HCT116 (cell line): ENCODE results near the gene TMEM178B.

ENCODE experiments used
- EZH2 ChIP-seq: fragments of 200-600 bp; sonication (generic); IDR thresholded peaks from 2 replicates; pipeline ENCODE4 v1.6.1; 2017; ENCODE audit warnings: antibody characterized with exemption, mixed run types
- JUND ChIP-seq: IDR thresholded peaks from 2 replicates; pipeline ENCODE4 v1.6.1; 2012
- POLR2A ChIP-seq: IDR thresholded peaks from 2 replicates; pipeline ENCODE4 v1.7.0; 2011; ENCODE audit warnings: borderline replicate concordance; ENCODE audit not compliant: insufficient read depth, insufficient read length; ENCODE audit errors: extremely low read depth
- RAD21 ChIP-seq: IDR thresholded peaks from 2 replicates; pipeline ENCODE4 v1.6.1; 2012; ENCODE audit warnings: low read depth, mild to moderate bottlenecking
- SP1 ChIP-seq: IDR thresholded peaks from 2 replicates; pipeline ENCODE4 v1.6.1; 2012; ENCODE audit warnings: low read depth
- YY1 ChIP-seq: IDR thresholded peaks from 2 replicates; pipeline ENCODE4 v1.6.1; 2011; ENCODE audit warnings: low read length, low read depth, moderate library complexity, mild to moderate bottlenecking; ENCODE audit not compliant: insufficient replicate concordance; ENCODE audit errors: extremely low read depth
- ZFX ChIP-seq: fragments of 450-650 bp; IDR thresholded peaks from 2 replicates; pipeline ENCODE4 v1.6.1; 2017
- TF ChIP-seq, protein P1 (sequence below), 3 experiments: fragments of 200-600 bp in 1 of 3; sonication (generic) in 1 of 3; IDR thresholded peaks in 2 of 3; conservative IDR thresholded peaks in 1 of 3; 2 replicates each; pipeline ENCODE4 v1.5.1; 2012 to 2017; ENCODE audit warnings: low read depth in 2 of 3, low read length in 2 of 3, antibody characterized with exemption in 1 of 3, borderline replicate concordance in 1 of 3, control low read depth in 1 of 3, mild to moderate bottlenecking in 1 of 3, mixed read lengths in 1 of 3, mixed run types in 1 of 3, moderate library complexity in 1 of 3; ENCODE audit not compliant: insufficient read depth in 1 of 3
- TF ChIP-seq, protein P2 (sequence below): IDR thresholded peaks from 2 replicates; pipeline ENCODE4 v1.6.1; 2012; ENCODE audit warnings: low read depth
- TF ChIP-seq, protein P3 (sequence below): IDR thresholded peaks from 2 replicates; pipeline ENCODE4 v1.6.1; 2012

DNA sequence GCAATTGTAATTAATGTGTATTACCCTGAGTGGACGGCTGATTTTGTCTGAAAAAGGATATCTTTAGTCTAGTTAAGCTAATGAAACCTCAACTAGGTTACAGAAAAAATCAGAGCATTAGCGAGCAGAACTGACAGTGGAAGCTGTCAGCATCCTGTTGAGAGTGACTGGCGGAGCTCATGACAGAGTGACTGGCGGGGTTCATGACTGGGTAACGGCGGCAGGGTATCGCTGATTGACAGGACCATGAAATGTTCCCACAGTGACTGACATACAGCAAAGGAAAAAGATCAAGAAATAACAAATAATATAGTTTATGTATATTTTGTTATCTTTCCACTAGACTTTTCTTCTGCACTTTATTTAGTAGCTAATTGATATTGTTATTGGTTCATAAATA, 274.9 kb downstream of the TMEM178B start:
- TF ChIP-seq, protein P1, sequence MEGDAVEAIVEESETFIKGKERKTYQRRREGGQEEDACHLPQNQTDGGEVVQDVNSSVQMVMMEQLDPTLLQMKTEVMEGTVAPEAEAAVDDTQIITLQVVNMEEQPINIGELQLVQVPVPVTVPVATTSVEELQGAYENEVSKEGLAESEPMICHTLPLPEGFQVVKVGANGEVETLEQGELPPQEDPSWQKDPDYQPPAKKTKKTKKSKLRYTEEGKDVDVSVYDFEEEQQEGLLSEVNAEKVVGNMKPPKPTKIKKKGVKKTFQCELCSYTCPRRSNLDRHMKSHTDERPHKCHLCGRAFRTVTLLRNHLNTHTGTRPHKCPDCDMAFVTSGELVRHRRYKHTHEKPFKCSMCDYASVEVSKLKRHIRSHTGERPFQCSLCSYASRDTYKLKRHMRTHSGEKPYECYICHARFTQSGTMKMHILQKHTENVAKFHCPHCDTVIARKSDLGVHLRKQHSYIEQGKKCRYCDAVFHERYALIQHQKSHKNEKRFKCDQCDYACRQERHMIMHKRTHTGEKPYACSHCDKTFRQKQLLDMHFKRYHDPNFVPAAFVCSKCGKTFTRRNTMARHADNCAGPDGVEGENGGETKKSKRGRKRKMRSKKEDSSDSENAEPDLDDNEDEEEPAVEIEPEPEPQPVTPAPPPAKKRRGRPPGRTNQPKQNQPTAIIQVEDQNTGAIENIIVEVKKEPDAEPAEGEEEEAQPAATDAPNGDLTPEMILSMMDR (IDR thresholded peaks at IDR 0.05 in 2 of 3, conservative IDR thresholded peaks at IDR 0.05 in 1 of 3; ENCODE audit: borderline replicate concordance in 1 of 3, insufficient read depth in 1 of 3, low read depth in 2 of 3, low read length in 2 of 3): no peak
- no peak for TF ChIP-seq EZH2
- no peak for TF ChIP-seq ZFX
- TF ChIP-seq JUND: no peak
- TF ChIP-seq RAD21: no peak
- TF ChIP-seq, protein P2, sequence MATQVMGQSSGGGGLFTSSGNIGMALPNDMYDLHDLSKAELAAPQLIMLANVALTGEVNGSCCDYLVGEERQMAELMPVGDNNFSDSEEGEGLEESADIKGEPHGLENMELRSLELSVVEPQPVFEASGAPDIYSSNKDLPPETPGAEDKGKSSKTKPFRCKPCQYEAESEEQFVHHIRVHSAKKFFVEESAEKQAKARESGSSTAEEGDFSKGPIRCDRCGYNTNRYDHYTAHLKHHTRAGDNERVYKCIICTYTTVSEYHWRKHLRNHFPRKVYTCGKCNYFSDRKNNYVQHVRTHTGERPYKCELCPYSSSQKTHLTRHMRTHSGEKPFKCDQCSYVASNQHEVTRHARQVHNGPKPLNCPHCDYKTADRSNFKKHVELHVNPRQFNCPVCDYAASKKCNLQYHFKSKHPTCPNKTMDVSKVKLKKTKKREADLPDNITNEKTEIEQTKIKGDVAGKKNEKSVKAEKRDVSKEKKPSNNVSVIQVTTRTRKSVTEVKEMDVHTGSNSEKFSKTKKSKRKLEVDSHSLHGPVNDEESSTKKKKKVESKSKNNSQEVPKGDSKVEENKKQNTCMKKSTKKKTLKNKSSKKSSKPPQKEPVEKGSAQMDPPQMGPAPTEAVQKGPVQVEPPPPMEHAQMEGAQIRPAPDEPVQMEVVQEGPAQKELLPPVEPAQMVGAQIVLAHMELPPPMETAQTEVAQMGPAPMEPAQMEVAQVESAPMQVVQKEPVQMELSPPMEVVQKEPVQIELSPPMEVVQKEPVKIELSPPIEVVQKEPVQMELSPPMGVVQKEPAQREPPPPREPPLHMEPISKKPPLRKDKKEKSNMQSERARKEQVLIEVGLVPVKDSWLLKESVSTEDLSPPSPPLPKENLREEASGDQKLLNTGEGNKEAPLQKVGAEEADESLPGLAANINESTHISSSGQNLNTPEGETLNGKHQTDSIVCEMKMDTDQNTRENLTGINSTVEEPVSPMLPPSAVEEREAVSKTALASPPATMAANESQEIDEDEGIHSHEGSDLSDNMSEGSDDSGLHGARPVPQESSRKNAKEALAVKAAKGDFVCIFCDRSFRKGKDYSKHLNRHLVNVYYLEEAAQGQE: no peak
- TF ChIP-seq, protein P3, sequence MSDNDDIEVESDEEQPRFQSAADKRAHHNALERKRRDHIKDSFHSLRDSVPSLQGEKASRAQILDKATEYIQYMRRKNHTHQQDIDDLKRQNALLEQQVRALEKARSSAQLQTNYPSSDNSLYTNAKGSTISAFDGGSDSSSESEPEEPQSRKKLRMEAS: no peak
- TF ChIP-seq SP1: no peak
- TF ChIP-seq YY1: no peak
- TF ChIP-seq POLR2A: no peak
